Astrocyte (in vitro differentiated cells and primary cell): Measurements from ENCODE around the gene ANKRD44.

Source experiments
- CTCF ChIP-seq: IDR thresholded peaks from 2 replicates; pipeline ENCODE4 v1.5.1; 2011; ENCODE audit warnings: low read depth, mild to moderate bottlenecking, inconsistent platforms, low read length, moderate library complexity; ENCODE audit not compliant: insufficient read depth
- EZH2 ChIP-seq: IDR thresholded peaks from 2 replicates; pipeline ENCODE4 v1.6.1; 2012; ENCODE audit warnings: mild to moderate bottlenecking, low read length, inconsistent platforms; ENCODE audit not compliant: insufficient read depth

DNA sequence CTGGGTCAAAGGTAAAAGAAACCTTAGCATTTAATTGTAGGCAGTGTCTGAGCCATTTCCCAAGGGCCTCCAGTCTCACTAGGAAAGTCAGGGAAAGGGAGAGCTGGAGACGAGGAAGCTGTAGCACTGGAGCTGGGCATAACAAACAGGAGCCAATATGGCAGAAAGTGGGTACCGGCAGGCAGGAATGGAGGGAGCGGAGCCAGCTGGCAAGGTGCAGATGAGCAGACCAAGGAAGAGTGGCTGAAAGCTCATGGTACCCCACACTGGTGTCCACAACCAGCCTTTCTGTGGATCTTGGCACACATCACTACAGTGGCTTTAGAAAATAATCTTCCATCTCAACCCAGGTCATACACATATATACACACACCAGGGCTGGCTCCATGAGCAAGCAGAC is 40.0 kb downstream of the ANKRD44 start:
- TF ChIP-seq CTCF = no peak
- TF ChIP-seq EZH2 = no peak
